ENCODE measurements around the gene RALGAPB. TPM values are rescaled to one million over a fixed set of nuclear protein-coding genes. Genes with fewer than 3 reads are reported as not detected.

Gene RALGAPB
- total RNA-seq, 1 experiment from 2014 or later = 36.7 TPM

DNA sequence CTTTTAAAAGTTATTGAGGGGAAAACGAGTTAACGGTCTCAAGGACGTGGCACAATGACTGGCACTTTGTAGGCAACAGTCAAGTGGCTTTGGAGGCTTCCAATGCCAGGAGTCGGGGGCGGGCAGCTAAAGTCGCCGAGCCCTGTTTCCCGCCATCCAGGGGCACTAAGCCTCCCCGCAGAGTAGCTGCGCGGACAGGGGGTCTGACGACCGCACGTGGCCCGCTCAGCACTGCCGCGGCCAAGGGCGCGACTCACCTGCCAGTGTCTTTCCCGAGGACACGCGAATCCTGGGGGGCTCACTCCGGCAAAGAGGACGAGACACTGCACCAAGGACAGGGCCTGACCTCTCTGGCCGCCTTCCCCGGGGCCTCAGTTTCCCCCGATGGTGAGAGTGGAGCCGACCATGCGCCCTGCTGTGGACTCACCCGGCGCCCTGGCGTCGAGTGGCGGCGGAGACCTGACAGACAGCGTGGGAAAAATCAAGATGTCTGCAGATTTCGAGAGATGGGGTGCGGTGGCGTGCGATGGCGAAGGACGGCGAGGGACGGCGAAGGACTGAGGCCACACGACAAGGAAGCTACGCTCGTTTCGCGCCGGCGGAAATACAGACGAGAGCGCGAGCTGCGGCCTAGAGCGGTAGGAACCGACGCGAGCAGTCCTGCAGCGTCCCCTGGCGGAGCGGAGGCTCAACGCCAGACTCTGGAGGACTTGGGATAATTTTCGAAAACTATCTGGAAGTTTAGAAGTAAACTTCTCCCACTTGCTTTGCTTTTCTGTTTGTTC lies 37.7 kb upstream of the RALGAPB start, which contains the start of gene SNHG17 (continued):
- TF ChIP-seq, protein P1, sequence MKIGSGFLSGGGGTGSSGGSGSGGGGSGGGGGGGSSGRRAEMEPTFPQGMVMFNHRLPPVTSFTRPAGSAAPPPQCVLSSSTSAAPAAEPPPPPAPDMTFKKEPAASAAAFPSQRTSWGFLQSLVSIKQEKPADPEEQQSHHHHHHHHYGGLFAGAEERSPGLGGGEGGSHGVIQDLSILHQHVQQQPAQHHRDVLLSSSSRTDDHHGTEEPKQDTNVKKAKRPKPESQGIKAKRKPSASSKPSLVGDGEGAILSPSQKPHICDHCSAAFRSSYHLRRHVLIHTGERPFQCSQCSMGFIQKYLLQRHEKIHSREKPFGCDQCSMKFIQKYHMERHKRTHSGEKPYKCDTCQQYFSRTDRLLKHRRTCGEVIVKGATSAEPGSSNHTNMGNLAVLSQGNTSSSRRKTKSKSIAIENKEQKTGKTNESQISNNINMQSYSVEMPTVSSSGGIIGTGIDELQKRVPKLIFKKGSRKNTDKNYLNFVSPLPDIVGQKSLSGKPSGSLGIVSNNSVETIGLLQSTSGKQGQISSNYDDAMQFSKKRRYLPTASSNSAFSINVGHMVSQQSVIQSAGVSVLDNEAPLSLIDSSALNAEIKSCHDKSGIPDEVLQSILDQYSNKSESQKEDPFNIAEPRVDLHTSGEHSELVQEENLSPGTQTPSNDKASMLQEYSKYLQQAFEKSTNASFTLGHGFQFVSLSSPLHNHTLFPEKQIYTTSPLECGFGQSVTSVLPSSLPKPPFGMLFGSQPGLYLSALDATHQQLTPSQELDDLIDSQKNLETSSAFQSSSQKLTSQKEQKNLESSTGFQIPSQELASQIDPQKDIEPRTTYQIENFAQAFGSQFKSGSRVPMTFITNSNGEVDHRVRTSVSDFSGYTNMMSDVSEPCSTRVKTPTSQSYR (CRISPR knock-in tag; IDR thresholded peaks at IDR 0.05) = 0 out of 2 replicates have a peak, but pooled peaks have one; percentile 12
- TF ChIP-seq, protein P2, sequence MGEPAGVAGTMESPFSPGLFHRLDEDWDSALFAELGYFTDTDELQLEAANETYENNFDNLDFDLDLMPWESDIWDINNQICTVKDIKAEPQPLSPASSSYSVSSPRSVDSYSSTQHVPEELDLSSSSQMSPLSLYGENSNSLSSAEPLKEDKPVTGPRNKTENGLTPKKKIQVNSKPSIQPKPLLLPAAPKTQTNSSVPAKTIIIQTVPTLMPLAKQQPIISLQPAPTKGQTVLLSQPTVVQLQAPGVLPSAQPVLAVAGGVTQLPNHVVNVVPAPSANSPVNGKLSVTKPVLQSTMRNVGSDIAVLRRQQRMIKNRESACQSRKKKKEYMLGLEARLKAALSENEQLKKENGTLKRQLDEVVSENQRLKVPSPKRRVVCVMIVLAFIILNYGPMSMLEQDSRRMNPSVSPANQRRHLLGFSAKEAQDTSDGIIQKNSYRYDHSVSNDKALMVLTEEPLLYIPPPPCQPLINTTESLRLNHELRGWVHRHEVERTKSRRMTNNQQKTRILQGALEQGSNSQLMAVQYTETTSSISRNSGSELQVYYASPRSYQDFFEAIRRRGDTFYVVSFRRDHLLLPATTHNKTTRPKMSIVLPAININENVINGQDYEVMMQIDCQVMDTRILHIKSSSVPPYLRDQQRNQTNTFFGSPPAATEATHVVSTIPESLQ (CRISPR knock-in tag; IDR thresholded peaks at IDR 0.05) = no peak
- TF ChIP-seq ZBTB21 (CRISPR knock-in tag; IDR thresholded peaks at IDR 0.05; ENCODE audit: borderline replicate concordance) (peak; percentile 84; the same call in 1 of the 2 replicates), GRHL2 (CRISPR knock-in tag; IDR thresholded peaks at IDR 0.05; ENCODE audit: insufficient replicate concordance, severe bottlenecking) (no peak), ZNF138 (CRISPR knock-in tag; conservative IDR thresholded peaks at IDR 0.05) (no peak), FOXP1 (CRISPR knock-in tag; IDR thresholded peaks at IDR 0.05; ENCODE audit: borderline replicate concordance) (peak; percentile 97), ATF1 (CRISPR knock-in tag; IDR thresholded peaks at IDR 0.05) (peak; percentile 74; the same call in 1 of the 2 replicates), ESRRA (CRISPR knock-in tag; IDR thresholded peaks at IDR 0.05; ENCODE audit: borderline replicate concordance) (peak; percentile 62), ZNF423 (CRISPR knock-in tag; IDR thresholded peaks at IDR 0.05) (no peak), TP53 (CRISPR knock-in tag; IDR thresholded peaks at IDR 0.05) (peak; percentile 31; the same call in 1 of the 2 replicates), ZNF317 (CRISPR knock-in tag; IDR thresholded peaks at IDR 0.05; ENCODE audit: borderline replicate concordance, low read depth) (peak; percentile 55; the same call in 1 of the 2 replicates)
- TF ChIP-seq, protein P3, sequence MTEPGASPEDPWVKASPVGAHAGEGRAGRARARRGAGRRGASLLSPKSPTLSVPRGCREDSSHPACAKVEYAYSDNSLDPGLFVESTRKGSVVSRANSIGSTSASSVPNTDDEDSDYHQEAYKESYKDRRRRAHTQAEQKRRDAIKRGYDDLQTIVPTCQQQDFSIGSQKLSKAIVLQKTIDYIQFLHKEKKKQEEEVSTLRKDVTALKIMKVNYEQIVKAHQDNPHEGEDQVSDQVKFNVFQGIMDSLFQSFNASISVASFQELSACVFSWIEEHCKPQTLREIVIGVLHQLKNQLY (CRISPR knock-in tag; IDR thresholded peaks at IDR 0.05) = no peak; the same call in 1 of the 2 replicates
- TF ChIP-seq, protein P4, sequence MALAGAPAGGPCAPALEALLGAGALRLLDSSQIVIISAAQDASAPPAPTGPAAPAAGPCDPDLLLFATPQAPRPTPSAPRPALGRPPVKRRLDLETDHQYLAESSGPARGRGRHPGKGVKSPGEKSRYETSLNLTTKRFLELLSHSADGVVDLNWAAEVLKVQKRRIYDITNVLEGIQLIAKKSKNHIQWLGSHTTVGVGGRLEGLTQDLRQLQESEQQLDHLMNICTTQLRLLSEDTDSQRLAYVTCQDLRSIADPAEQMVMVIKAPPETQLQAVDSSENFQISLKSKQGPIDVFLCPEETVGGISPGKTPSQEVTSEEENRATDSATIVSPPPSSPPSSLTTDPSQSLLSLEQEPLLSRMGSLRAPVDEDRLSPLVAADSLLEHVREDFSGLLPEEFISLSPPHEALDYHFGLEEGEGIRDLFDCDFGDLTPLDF (CRISPR knock-in tag; IDR thresholded peaks at IDR 0.05) = peak; percentile 45; the same call in 1 of the 2 replicates
- TF ChIP-seq, protein P5, sequence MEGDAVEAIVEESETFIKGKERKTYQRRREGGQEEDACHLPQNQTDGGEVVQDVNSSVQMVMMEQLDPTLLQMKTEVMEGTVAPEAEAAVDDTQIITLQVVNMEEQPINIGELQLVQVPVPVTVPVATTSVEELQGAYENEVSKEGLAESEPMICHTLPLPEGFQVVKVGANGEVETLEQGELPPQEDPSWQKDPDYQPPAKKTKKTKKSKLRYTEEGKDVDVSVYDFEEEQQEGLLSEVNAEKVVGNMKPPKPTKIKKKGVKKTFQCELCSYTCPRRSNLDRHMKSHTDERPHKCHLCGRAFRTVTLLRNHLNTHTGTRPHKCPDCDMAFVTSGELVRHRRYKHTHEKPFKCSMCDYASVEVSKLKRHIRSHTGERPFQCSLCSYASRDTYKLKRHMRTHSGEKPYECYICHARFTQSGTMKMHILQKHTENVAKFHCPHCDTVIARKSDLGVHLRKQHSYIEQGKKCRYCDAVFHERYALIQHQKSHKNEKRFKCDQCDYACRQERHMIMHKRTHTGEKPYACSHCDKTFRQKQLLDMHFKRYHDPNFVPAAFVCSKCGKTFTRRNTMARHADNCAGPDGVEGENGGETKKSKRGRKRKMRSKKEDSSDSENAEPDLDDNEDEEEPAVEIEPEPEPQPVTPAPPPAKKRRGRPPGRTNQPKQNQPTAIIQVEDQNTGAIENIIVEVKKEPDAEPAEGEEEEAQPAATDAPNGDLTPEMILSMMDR (IDR thresholded peaks at IDR 0.05) = peak; percentile 97
- TF ChIP-seq, protein P6, sequence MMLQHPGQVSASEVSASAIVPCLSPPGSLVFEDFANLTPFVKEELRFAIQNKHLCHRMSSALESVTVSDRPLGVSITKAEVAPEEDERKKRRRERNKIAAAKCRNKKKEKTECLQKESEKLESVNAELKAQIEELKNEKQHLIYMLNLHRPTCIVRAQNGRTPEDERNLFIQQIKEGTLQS (CRISPR knock-in tag; conservative IDR thresholded peaks at IDR 0.05) = no peak
- TF ChIP-seq, protein P7, sequence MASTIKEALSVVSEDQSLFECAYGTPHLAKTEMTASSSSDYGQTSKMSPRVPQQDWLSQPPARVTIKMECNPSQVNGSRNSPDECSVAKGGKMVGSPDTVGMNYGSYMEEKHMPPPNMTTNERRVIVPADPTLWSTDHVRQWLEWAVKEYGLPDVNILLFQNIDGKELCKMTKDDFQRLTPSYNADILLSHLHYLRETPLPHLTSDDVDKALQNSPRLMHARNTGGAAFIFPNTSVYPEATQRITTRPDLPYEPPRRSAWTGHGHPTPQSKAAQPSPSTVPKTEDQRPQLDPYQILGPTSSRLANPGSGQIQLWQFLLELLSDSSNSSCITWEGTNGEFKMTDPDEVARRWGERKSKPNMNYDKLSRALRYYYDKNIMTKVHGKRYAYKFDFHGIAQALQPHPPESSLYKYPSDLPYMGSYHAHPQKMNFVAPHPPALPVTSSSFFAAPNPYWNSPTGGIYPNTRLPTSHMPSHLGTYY (CRISPR knock-in tag; IDR thresholded peaks at IDR 0.05) = no peak
- TF ChIP-seq, protein P8, sequence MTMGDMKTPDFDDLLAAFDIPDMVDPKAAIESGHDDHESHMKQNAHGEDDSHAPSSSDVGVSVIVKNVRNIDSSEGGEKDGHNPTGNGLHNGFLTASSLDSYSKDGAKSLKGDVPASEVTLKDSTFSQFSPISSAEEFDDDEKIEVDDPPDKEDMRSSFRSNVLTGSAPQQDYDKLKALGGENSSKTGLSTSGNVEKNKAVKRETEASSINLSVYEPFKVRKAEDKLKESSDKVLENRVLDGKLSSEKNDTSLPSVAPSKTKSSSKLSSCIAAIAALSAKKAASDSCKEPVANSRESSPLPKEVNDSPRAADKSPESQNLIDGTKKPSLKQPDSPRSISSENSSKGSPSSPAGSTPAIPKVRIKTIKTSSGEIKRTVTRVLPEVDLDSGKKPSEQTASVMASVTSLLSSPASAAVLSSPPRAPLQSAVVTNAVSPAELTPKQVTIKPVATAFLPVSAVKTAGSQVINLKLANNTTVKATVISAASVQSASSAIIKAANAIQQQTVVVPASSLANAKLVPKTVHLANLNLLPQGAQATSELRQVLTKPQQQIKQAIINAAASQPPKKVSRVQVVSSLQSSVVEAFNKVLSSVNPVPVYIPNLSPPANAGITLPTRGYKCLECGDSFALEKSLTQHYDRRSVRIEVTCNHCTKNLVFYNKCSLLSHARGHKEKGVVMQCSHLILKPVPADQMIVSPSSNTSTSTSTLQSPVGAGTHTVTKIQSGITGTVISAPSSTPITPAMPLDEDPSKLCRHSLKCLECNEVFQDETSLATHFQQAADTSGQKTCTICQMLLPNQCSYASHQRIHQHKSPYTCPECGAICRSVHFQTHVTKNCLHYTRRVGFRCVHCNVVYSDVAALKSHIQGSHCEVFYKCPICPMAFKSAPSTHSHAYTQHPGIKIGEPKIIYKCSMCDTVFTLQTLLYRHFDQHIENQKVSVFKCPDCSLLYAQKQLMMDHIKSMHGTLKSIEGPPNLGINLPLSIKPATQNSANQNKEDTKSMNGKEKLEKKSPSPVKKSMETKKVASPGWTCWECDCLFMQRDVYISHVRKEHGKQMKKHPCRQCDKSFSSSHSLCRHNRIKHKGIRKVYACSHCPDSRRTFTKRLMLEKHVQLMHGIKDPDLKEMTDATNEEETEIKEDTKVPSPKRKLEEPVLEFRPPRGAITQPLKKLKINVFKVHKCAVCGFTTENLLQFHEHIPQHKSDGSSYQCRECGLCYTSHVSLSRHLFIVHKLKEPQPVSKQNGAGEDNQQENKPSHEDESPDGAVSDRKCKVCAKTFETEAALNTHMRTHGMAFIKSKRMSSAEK (CRISPR knock-in tag; IDR thresholded peaks at IDR 0.05; ENCODE audit: borderline replicate concordance) = no peak
- TF ChIP-seq, protein P9, sequence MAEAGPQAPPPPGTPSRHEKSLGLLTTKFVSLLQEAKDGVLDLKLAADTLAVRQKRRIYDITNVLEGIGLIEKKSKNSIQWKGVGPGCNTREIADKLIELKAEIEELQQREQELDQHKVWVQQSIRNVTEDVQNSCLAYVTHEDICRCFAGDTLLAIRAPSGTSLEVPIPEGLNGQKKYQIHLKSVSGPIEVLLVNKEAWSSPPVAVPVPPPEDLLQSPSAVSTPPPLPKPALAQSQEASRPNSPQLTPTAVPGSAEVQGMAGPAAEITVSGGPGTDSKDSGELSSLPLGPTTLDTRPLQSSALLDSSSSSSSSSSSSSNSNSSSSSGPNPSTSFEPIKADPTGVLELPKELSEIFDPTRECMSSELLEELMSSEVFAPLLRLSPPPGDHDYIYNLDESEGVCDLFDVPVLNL (CRISPR knock-in tag; IDR thresholded peaks at IDR 0.05; ENCODE audit: borderline replicate concordance, low read depth) = peak; percentile 58; the same call in 1 of the 2 replicates
- TF ChIP-seq, protein P10, sequence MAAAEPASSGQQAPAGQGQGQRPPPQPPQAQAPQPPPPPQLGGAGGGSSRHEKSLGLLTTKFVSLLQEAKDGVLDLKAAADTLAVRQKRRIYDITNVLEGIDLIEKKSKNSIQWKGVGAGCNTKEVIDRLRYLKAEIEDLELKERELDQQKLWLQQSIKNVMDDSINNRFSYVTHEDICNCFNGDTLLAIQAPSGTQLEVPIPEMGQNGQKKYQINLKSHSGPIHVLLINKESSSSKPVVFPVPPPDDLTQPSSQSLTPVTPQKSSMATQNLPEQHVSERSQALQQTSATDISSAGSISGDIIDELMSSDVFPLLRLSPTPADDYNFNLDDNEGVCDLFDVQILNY (CRISPR knock-in tag; IDR thresholded peaks at IDR 0.05) = peak; percentile 95
